GM18858 (cell line): ENCODE data around the gene DUSP6.

ENCODE experiments used
- ATAC-seq: cut with Tn5 transposase; IDR thresholded peaks from one replicate; pipeline ENCODE4 v1.9.1; 2021; ENCODE audit not compliant: unreplicated experiment

DUSP6 gene

DNA sequence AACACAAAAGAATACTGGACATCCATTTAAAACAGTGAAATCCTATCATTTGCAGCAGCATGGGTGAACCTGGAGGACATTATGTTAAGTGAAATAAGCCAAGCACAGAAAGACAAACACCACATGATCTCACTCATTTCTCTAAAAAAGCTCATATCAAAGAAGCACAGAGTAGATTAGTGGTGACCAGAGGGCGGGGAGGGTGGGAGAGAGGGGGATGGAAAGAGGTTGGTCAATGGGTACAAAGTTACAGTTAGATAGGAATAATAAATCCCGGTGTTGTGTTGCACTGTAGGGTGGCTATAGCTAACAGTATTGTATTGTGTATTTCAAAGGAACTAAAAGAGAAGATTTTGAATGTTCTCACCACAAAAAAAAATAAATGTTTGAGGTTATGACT, 52.4 kb downstream of the DUSP6 start:
- ATAC-seq = no peak

DNA sequence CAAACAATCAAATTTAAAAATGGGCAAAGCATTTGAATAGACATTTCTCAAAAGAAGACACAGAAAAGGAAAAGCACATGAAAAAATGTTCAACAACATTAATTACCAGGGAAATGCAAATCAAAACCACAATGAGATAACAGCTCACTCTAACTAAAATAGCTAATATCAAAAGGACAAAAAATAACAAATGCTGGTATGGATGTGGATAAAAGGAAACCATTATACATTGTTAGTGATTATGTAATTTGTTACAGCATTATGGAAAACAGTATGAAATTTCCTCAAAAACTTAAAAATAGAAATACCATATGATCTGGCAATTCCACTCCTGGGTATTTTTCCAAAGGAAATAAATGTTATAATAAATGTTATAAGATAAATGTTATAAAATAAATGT, 52.9 kb downstream of the DUSP6 start:
- ATAC-seq = no peak
